Measurements from ENCODE around the gene TPCN1.

TPCN1 gene

GRCh38 chr12:113284751-113285150, 63.5 kb downstream of the TPCN1 start:
- no peak for DNase-seq

- no peak for DNase-seq
These were observed 64.7 kb downstream of the TPCN1 start for GRCh38 chr12:113285679-113286610.

- no peak for DNase-seq
These were observed 65.4 kb downstream of the TPCN1 start for GRCh38 chr12:113286712-113287111.

- no peak for DNase-seq
These were observed 66.1 kb downstream of the TPCN1 start for GRCh38 chr12:113287146-113287898.

- no peak for DNase-seq
These were observed 66.6 kb downstream of the TPCN1 start for GRCh38 chr12:113287899-113288282.

DNA sequence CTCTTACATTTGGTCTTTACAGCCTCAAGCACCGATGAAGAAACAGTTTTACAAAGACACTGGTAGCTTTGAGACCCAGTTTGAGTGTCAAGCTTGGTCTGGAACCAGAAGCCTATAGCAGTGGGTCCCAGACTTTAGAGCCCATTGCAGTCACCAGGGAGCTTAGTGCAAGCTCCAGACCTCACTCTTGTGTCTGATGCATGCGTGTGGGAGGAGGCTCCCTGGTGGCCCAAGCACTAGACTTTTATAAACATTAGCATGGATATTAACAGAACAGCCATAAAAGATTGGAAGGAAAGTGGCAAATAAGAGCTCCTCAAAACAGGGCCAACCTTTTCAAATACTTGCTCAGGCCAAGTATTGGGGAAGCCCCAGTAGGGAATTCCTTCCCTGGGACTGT, 68.1 kb downstream of the TPCN1 start:
- no peak for DNase-seq

DNA sequence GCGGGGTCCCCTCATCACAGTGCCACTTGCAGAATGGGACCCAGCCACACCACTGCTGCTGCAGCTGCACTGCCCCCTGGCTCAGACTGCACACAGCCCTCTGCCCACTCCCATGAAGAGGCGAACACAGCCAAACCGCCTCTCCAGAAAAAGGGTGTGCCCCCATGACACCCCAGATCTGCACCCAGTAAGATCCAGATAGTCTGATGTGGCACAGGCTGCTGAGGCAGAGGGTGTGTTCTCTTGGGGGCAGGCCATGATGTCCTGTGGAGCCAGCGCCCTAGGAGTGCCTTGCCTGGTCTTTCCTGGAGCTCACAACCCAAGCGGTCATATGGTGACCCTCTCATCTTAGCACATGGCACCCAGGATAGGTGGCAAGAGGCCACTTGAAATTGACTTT, 69.2 kb downstream of the TPCN1 start:
- no peak for DNase-seq

- DNase-seq: no peak
These were observed 70.3 kb downstream of the TPCN1 start for GRCh38 chr12:113291586-113291985.

GRCh38 chr12:113292091-113292490, 70.8 kb downstream of the TPCN1 start:
- DNase-seq: no peak

- no peak for DNase-seq
These were observed 71.3 kb downstream of the TPCN1 start for GRCh38 chr12:113292547-113292946.

DNA sequence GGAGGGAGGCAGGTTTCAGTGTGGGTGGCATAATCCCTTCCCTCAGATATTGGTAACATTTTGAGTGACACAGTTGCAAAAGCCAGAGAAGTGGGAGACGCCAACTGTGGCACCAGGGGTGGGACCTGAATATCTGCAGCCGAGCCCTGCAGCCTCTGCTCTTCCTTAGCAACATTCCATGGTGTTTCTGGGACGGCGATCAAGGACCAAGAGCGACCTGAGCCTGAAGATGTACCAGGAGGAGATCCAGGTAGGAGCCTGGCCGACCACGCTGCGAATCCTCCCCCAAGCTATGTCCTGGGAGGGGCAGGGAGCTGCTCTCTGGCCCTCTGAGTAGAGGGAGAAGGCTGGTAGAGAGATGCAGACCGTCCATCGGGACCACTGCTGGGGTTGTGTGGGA, 71.8 kb downstream of the TPCN1 start:
- DNase-seq: no peak

GRCh38 chr12:113295886-113296556, 74.8 kb downstream of the TPCN1 start:
- DNase-seq: no peak

GRCh38 chr12:113296557-113297213, 75.4 kb downstream of the TPCN1 start:
- no peak for DNase-seq

GRCh38 chr12:113297214-113297587, 75.9 kb downstream of the TPCN1 start:
- no peak for DNase-seq

DNA sequence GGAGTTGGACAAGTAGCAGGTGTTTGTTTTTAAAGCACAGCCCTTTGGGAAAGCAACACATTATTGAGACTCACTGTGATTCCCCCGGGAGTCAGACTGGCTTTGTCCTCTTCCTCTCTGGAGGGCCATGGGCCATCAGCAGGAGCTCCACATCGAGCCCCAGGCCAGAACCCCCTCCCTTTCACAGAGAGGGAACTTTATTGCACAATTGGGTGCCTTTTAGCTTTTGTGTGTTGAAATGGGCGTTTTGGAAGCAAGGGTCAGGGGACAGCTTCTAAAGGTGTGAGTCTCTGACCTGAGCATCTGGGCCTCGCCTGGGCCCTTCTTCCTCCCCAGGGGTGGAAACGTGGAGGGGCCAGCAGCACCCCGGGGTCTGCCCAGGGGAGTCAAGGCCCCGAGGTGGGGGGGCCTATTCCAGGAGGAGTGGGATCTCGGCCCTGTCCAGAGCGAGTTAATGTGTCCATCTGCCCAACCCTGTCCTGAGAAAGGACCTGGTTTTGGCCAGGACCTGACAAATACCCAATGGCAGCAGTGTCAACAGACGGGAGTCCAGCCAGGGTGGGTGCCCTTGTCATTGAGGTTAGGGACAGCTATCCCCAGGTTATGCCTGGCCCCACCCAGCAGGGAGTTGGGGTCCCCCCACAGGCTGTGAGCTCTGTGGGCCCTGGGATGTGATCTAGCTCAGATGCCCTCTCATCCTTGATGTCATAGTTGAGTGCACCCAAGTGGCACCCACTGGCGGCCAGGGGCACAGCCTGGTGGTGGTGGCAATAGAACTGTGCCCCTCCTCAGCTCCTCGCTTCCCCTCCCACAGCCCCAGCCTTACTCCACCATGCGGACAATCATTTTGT, 76.6 kb downstream of the TPCN1 start:
- DNase-seq: no peak

DNA sequence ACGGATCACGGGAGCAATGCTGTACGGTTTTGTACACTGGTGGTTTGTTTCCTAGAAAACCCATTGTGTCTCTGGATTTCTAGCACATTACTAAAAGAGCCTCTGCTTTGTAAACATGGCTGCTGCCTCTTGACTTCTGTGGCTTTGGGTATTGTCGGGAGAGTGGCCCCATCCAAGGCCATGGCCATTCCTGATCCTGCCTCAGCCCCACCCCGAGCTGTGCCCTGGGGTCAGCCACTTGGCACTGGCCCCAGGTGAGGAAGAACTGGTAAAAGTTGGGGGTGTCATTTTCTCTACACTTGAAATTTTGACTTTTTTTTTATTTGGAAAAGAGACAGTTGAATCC, 77.2 kb downstream of the TPCN1 start:
- DNase-seq: peak in 1 of 56 donors; percentile 50

DNA sequence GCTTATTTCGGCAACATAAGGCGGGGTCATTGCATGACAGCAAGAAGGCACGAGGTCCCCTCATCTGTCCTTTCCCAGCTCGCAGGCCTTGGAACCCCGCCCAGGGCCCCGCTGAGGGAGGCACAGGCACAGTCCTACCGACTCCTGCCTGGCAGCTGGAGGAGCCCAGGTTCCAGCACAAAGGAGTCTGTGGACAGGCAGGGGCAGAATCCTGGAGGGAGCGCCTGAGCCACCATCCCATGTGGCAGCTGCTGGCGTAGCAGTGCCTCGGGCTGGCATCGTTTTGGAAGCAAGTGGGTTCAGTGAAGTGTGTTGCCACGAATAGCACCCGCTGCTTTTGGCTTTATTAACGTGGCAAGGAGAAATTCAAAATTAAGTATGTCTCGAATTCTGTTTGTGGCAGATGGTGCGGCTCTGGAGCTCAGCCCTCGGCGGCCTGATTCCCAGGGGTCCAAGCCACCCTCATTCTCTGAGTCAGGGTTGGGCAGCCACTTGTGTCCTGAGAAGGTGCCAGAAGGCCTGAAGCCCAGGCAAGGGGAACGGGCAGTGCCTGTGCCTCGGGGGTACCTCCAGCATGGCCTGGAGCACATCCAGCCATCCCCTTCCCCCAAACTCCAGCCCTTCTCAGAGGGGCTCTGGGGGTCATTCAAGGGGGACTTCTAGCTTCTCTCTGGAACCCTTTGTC, 77.7 kb downstream of the TPCN1 start:
- DNase-seq: peak in 47 of 56 donors; percentile 8 to 83 (median 48)

GRCh38 chr12:113299619-113300237, 78.5 kb downstream of the TPCN1 start:
- DNase-seq: peak in 24 of 56 donors; percentile 13 to 80 (median 42)

DNA sequence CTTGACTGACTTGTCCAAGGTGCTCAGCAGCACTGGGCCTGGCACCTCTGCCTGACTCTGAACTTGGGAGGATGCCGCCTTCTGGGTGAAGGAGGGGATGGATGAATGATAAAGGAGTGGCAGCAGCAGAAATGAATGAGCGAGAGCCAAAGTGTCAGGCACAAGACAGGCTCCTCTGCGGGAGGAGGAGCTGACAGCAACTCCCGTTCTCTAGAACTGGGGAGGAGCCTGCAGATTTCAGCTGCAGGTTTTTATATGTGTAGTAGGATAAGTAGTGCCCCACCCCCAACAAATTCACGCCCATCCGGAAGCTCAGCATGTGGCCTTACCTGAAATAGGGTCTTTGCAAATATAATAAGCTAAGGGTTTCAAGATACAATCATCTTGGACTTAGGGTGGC, 80.5 kb downstream of the TPCN1 start:
- DNase-seq: no peak
